GM21825 (cell line): ENCODE measurements around the gene SYNPO2L.
"Not testable (repeated sequence)": the region's sequence is repeated elsewhere in the genome, so short reads cannot be mapped to it uniquely, and the experiment has no call there.

Source experiments
- ATAC-seq: cut with Tn5 transposase; IDR thresholded peaks from one replicate; pipeline ENCODE4 v1.9.1; 2021; ENCODE audit warnings: mild to moderate bottlenecking, moderate library complexity; ENCODE audit not compliant: unreplicated experiment

SYNPO2L gene

GRCh38 chr10:73655990-73656298, at the start of gene SYNPO2L:
TSS of gene SYNPO2L (minus strand) at chr10:73656029. CDS start at chr10:73655922, 107 bp downstream.
- no peak for ATAC-seq

DNA sequence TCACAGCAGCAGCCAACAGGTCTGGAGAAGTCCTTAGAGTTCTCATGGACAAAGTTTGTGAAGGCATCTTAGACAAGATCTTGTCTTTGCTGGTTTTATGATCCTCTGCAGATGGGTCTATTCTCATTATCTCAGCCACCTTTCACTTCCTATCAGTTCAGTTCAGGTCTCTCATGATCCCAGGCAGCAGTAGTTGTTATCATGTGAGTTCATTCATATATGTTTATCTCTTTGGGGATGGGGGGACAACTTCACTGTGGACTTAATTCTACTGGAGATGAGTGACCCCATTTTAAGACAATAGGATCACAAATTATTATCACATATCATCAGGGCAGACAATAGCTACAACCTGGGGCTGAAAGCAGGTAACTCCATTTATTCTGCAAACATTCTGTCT, 48.1 kb upstream of the SYNPO2L start:
- not testable (repeated sequence) for ATAC-seq

- not testable (repeated sequence) for ATAC-seq
These were observed 43.0 kb upstream of the SYNPO2L start for GRCh38 chr10:73698819-73699218.

GRCh38 chr10:73697675-73698159, 41.9 kb upstream of the SYNPO2L start, which contains the start of gene AGAP5:
TSS of gene AGAP5 (minus strand) at chr10:73698109. CDS start at chr10:73697755, 354 bp downstream.
- not testable (repeated sequence) for ATAC-seq

DNA sequence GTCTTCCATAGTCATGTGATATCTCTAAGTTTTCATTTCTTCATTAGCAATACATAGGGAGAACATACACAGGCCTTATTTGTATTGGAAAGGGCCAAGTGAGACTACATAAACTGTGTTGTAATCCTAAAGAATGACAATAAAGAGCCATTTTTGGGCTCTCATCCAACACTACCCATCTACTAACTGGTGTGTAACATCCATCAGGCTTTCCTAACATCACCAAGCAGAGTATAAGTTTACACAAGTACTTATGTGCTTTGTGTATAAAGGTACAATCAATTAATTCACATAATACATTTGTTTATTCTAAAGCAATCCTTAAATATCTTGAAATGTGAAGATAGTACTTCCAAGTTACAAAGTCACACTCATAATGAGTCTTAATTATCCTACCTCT, 39.5 kb upstream of the SYNPO2L start:
- ATAC-seq = not testable (repeated sequence)

DNA sequence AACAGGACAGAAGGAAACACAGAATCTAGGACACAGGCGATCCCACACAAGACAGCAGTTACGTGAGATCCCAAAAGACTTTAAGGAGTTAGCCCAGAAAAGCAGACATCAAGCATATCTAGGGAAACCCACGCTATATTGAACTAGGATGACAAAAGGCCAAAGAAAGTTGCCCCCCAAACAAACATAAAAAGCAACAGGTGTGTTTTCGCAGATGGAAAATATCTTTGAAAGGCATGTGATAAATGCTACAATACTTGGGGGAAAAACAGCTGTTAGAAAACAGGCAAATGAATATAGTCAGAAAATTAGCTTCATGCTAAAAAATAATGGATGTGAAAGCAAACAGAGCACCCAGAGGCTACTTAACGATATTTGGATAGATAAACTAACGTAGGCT, 34.9 kb upstream of the SYNPO2L start:
- not testable (repeated sequence) for ATAC-seq

- ATAC-seq = not testable (repeated sequence)
These were observed 33.8 kb upstream of the SYNPO2L start for GRCh38 chr10:73689596-73689995.

DNA sequence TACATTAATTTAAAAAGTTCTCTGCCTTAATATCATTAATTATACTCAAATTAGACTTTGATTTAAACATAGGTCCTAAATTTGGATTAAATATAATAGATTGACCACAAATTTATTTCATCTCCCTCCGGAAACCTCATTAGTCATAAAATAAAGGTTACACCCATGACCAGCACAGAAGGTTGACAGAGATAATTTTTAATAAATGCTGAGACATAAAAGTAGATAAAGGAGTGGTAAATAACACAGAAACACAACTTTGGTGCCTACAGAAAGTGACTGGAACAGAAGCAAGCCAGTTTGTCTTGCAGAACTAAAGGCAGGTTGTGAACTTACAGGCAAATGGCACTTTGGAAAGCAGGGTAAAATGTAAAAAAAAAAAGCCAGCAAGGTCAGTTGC, 31.8 kb upstream of the SYNPO2L start:
- ATAC-seq = not testable (repeated sequence)

DNA sequence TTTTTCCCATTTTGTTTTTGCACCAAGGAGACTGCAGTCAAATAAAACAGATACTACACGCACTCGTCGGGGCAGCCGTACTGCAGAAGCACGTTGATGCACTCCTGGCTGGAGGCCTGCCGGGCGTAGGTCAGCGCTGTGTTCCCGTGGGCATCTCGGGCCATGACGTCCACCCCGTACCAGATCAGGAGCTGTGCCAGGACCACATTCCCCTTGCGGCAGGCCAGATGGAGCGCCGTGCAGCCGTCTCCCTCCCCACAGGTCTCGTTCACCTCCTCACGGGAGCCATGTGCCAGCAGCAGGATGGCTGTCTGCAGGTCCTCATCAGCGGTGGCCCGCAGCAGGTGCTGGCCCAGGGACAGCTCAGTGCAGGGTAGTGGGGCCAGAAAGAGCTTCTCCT, 18.7 kb upstream of the SYNPO2L start:
- ATAC-seq = not testable (repeated sequence)

GRCh38 chr10:73668378-73668777, 12.5 kb upstream of the SYNPO2L start:
- not testable (repeated sequence) for ATAC-seq

GRCh38 chr10:73666153-73666809, 10.5 kb upstream of the SYNPO2L start:
- ATAC-seq = not testable (repeated sequence)

DNA sequence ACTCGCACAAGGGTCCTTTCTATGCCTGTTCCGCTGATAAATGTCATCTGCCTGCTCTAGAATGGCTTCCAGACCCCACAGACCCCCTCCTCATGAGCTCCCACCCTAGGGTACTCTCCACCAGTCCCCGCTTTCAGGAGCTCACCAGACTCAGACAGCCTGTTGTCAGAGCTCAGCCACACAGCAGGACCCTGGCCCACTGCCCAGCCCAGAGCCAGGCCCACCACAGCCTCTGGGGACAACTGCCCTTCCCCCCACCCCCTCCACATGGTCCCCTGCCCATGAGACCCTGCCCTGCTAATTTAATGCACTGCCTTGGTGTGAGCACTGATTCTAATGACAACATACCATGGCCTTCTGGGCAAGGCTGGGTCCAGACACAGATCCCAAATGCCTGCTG, 9.8 kb upstream of the SYNPO2L start:
- not testable (repeated sequence) for ATAC-seq

GRCh38 chr10:73664156-73665040, 8.6 kb upstream of the SYNPO2L start:
- ATAC-seq = not testable (repeated sequence)

DNA sequence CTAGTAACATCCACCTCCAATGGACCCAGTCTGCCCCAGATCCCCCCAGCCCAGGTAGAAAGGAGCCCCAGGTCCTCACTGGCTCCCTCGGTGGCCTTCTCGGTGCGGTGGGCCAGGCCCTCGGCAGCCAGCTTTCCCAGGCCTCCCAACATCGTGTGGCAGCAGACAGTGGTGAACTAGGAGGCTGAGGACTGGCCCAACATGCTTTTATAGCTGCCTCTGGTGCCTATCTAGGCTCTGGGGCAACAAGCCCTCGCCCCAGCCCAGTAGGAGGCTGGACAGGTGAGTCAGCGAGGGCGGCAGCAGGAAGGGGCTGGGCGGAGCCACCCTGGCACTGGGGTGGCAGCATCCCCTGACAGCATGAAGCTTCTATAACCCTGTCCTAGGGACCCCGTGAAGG, 7.8 kb upstream of the SYNPO2L start:
- ATAC-seq = not testable (repeated sequence)

GRCh38 chr10:73662705-73663104, 6.9 kb upstream of the SYNPO2L start:
- not testable (repeated sequence) for ATAC-seq

GRCh38 chr10:73655257-73655989, 406 bp downstream of the SYNPO2L start:
- no peak for ATAC-seq

DNA sequence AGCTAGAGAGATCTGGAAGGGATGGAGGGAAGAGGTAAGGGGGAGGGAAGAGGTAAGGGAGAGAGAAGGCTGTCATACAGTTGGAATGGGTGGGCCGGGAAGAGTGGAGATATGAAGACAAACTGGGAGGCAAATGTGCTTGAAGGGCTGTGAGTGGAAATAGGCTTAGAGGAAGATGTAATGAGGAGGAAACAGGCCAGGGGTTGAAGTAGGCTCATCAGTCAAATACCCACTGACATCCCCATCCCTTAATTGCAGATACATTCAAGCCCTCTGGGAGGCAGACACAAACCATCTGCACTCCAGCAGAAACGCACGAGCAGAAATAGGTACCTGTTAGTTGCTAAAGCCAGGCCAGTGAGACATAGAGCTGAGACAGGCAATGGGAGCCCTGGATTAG, 2.1 kb downstream of the SYNPO2L start:
- no peak for ATAC-seq

DNA sequence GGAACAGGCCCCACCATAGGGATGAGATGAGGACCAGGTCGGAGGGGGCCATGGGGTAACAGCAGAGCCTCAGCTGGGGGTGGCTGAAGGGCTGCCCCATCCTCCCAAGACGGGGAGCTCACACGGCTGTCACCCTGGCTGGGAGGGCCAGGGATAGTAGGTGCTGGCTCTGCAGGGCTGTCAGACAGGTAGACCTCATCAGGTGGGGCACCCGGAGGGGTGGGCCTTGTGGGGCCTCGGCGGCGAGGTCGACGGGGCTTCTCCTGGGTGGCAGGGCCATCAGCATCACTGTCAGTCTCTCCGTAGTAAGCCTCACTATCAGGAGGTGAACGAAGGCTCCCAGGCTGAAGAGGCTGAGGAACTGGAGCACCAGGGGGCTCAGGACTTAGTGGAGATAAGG, 2.6 kb downstream of the SYNPO2L start:
- ATAC-seq = no peak

- peak; percentile 41 for ATAC-seq
These were observed 5.1 kb downstream of the SYNPO2L start for GRCh38 chr10:73650537-73651331.

DNA sequence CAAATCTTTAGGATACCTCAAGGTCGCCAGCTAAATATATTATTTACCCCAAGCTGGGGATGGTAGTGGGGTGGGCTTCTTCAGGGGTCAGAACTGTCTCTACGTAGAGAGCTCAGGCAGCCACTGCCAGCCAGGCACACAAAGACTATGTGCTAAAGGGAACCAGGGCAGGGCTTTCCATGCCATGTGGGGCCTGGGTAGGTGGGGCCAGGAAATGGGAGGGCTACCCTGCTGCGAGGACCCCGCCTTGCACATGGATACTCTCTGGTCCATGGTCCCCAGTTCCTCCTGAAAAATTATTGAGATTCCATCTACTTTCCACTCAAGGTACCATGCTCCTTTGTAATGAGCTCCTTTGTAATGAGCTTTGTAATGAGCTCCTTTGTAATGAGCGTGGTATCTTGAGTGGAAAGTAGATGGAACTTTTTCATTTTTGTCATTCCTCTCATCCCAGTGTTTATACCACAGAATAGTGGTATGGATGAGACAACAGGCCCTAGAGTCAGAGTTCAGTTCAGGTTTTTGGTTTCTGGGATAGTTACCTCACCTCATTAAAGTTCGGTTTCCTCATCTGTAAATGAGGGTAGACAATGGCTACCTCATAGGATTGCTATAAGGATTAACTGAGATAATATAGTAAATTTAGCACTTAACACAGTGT, 5.8 kb downstream of the SYNPO2L start:
- ATAC-seq = no peak
